Measurements from ENCODE around the gene UBE3A. TPM values are rescaled to one million over a fixed set of nuclear protein-coding genes. Genes with fewer than 3 reads are reported as not detected.
"Not testable (repeated sequence)": the region's sequence is repeated elsewhere in the genome, so short reads cannot be mapped to it uniquely, and the experiment has no call there.

UBE3A gene
- total RNA-seq: 100 to 1,000 TPM in 1 of 2 donors, 10 to 100 TPM in 1; 87.5 to 103 TPM
- long read RNA-seq, donor 1, full-length matches to known transcripts: 21 of 33 reads
- long read RNA-seq, donor 1, partial matches to known transcripts: 8 of 33 reads
- long read RNA-seq, donor 1, other reads (novel, unspliced or antisense): 4 of 33 reads
- long read RNA-seq, donor 2, full-length matches to known transcripts: 26 of 91 reads
- long read RNA-seq, donor 2, partial matches to known transcripts: 42 of 91 reads
- long read RNA-seq, donor 2, other reads (novel, unspliced or antisense): 23 of 91 reads

GRCh38 chr15:25438601-25439368 lies at the start of gene UBE3A:
TSS of gene UBE3A (minus strand) at chr15:25439024. CDS start at chr15:25409107, 29,917 bp downstream.
- DNase-seq (ENCODE audit: low spot score): peak; percentile 97
- intact Hi-C loops (cut with DNase I): loop anchor here in 1 of 2 donors (10.0 kb wide), 1 partner anchor 84 kb away; no protein-coding TSS in a partner anchor

- intact Hi-C loops (cut with DNase I): no loop called here
- DNase-seq (ENCODE audit: low spot score): no peak
Measured at GRCh38 chr15:25487226-25487884, 48.5 kb upstream of the UBE3A start.

GRCh38 chr15:25486051-25486450 lies 47.2 kb upstream of the UBE3A start:
- DNase-seq (ENCODE audit: low spot score): no peak

GRCh38 chr15:25481208-25481859 lies 42.5 kb upstream of the UBE3A start:
- intact Hi-C loops (cut with DNase I): no loop called here
- peak; percentile 65 for DNase-seq (ENCODE audit: low spot score)

More at GRCh38 chr15:25486051-25486450, 47.2 kb upstream of the UBE3A start:
- intact Hi-C loops (cut with DNase I): no loop called here

- intact Hi-C loops (cut with DNase I): no loop called here
- DNase-seq (ENCODE audit: low spot score): no peak
Measured at GRCh38 chr15:25478313-25478712, 39.5 kb upstream of the UBE3A start.

- intact Hi-C loops (cut with DNase I): no loop called here
- DNase-seq (ENCODE audit: low spot score): no peak
Measured at GRCh38 chr15:25477816-25478215, 39.0 kb upstream of the UBE3A start.

- intact Hi-C loops (cut with DNase I): no loop called here
Measured at GRCh38 chr15:25474251-25474650, 35.4 kb upstream of the UBE3A start.

GRCh38 chr15:25470230-25470629 lies 31.4 kb upstream of the UBE3A start:
- no peak for DNase-seq (ENCODE audit: low spot score)
- intact Hi-C loops (cut with DNase I): no loop called here

More at GRCh38 chr15:25474251-25474650, 35.4 kb upstream of the UBE3A start:
- DNase-seq (ENCODE audit: low spot score): no peak

- DNase-seq (ENCODE audit: low spot score): no peak
- intact Hi-C loops (cut with DNase I): no loop called here
Measured at GRCh38 chr15:25469377-25469776, 30.6 kb upstream of the UBE3A start.

GRCh38 chr15:25468611-25469010 lies 29.8 kb upstream of the UBE3A start:
- intact Hi-C loops (cut with DNase I): no loop called here
- no peak for DNase-seq (ENCODE audit: low spot score)

GRCh38 chr15:25465835-25466234 lies 27.0 kb upstream of the UBE3A start:
- intact Hi-C loops (cut with DNase I): no loop called here
- DNase-seq (ENCODE audit: low spot score): no peak

GRCh38 chr15:25464784-25465183 lies 26.0 kb upstream of the UBE3A start:
- DNase-seq (ENCODE audit: low spot score): no peak
- intact Hi-C loops (cut with DNase I): no loop called here

- intact Hi-C loops (cut with DNase I): no loop called here
- DNase-seq (ENCODE audit: low spot score): no peak
Measured at GRCh38 chr15:25464383-25464782, 25.6 kb upstream of the UBE3A start.

GRCh38 chr15:25456196-25456595 lies 17.4 kb upstream of the UBE3A start:
- no peak for DNase-seq (ENCODE audit: low spot score)
- intact Hi-C loops (cut with DNase I): no loop called here

GRCh38 chr15:25455226-25455625 lies 16.4 kb upstream of the UBE3A start:
- DNase-seq (ENCODE audit: low spot score): no peak
- intact Hi-C loops (cut with DNase I): no loop called here

GRCh38 chr15:25454771-25455170 lies 15.9 kb upstream of the UBE3A start:
- intact Hi-C loops (cut with DNase I): no loop called here
- no peak for DNase-seq (ENCODE audit: low spot score)

GRCh38 chr15:25453246-25453645 lies 14.4 kb upstream of the UBE3A start:
- DNase-seq (ENCODE audit: low spot score); intact Hi-C loops (cut with DNase I): not testable (repeated sequence)

GRCh38 chr15:25451501-25451900 lies 12.7 kb upstream of the UBE3A start:
- DNase-seq (ENCODE audit: low spot score): no peak
- intact Hi-C loops (cut with DNase I): no loop called here

- DNase-seq (ENCODE audit: low spot score): no peak
- intact Hi-C loops (cut with DNase I): no loop called here
Measured at GRCh38 chr15:25450163-25450562, 11.3 kb upstream of the UBE3A start.

- intact Hi-C loops (cut with DNase I): no loop called here
- DNase-seq (ENCODE audit: low spot score): no peak
Measured at GRCh38 chr15:25446076-25446475, 7.3 kb upstream of the UBE3A start.
